Chondrocyte (in vitro differentiated cells): Measurements from ENCODE around the gene NRIP1. TPM values are rescaled to one million over a fixed set of nuclear protein-coding genes. Genes with fewer than 3 reads are reported as not detected.

ENCODE experiments used
- DNase-seq: peaks from one replicate; pipeline ENCODE4 v3.0.0; 2021; ENCODE audit warnings: mixed read lengths, low spot score
- H3K27ac Mint-ChIP-seq: one replicate; pipeline ENCODE4 v1.8.0; 2021; ENCODE audit warnings: mild to moderate bottlenecking, moderate library complexity, mixed read lengths; ENCODE audit not compliant: unreplicated experiment
- H3K27me3 Mint-ChIP-seq: 2 replicates; pipeline ENCODE4 v1.8.0; 2021; ENCODE audit warnings: low read depth, mixed read lengths
- H3K36me3 Mint-ChIP-seq: 2 replicates; pipeline ENCODE4 v1.8.0; 2021; ENCODE audit warnings: low read depth, mixed read lengths
- H3K4me1 Mint-ChIP-seq: 2 replicates; pipeline ENCODE4 v1.8.0; 2021; ENCODE audit warnings: low read depth, mild to moderate bottlenecking, mixed read lengths
- H3K4me3 Mint-ChIP-seq: one replicate; pipeline ENCODE4 v1.8.0; 2021; ENCODE audit warnings: mild to moderate bottlenecking, moderate library complexity, mixed read lengths; ENCODE audit not compliant: unreplicated experiment
- H3K9me3 Mint-ChIP-seq: 2 replicates; pipeline ENCODE4 v1.8.0; 2021; ENCODE audit warnings: low read depth, mixed read lengths
- total RNA-seq: library from RNA; stranded (reverse); gene quantifications from 3 replicates; pipeline ENCODE4 v1.2.1, GENCODE V29; 2021
- TF ChIP-seq, protein P1 (sequence below): fragments of 200-600 bp; sonication (generic); IDR thresholded peaks from 2 replicates; pipeline ENCODE4 v1.5.0; 2021; ENCODE audit warnings: antibody characterized with exemption, mild to moderate bottlenecking, moderate library complexity

The NRIP1 gene
- total RNA-seq, 1 donor from 2014 or later, result 22.6 TPM

DNA sequence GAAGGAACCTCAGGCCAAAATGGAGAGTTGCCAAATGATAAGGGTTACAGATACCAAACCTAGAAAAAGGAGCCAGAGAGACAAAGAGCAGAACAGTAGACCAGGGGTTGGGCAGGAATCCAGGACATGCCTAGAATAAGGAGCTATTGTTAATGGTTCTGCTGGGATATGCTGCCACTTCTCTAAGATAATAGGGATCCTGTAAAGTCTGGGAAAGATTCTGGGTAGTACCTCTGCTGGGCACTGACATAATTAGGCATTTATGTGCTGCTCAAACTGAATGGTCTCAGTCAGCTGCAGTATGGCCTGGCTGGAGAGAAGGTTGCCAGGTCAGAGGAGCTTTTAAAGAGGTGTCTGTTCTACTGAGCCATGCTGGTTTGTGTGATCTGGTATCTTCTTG lies 19.9 kb upstream of the NRIP1 start:
- TF ChIP-seq, protein P1, sequence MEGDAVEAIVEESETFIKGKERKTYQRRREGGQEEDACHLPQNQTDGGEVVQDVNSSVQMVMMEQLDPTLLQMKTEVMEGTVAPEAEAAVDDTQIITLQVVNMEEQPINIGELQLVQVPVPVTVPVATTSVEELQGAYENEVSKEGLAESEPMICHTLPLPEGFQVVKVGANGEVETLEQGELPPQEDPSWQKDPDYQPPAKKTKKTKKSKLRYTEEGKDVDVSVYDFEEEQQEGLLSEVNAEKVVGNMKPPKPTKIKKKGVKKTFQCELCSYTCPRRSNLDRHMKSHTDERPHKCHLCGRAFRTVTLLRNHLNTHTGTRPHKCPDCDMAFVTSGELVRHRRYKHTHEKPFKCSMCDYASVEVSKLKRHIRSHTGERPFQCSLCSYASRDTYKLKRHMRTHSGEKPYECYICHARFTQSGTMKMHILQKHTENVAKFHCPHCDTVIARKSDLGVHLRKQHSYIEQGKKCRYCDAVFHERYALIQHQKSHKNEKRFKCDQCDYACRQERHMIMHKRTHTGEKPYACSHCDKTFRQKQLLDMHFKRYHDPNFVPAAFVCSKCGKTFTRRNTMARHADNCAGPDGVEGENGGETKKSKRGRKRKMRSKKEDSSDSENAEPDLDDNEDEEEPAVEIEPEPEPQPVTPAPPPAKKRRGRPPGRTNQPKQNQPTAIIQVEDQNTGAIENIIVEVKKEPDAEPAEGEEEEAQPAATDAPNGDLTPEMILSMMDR, result no peak
- Mint-ChIP-seq H3K27ac (no peak overlapping the region), H3K27me3 (no peaks in the 10 kb centered on the region), H3K4me3 (no peak overlapping the region), H3K36me3 (no peaks in the 10 kb centered on the region), H3K9me3 (no peaks in the 10 kb centered on the region), H3K4me1 (no peaks in the 10 kb centered on the region)
- DNase-seq, result no peak

DNA sequence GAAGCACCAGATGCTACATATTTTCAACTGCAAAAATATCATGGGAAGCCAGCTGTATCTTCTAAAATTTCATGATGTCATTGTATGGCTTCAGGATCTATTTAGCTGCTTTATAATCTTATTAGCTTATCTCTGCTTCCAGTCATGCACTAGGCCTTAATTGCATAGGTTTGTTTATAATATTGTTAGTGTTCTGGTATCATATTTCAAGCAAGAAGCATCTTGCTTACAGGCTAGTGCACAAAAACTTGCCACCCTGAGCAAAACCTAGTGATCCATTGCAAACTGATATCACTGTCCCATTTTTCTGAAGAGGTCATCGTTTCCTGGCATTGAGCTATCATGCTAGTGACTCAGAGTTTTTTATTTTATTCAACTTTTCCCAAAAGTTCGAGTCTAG lies 15.7 kb upstream of the NRIP1 start:
- TF ChIP-seq, protein P1, result no peak
- H3K9me3 Mint-ChIP-seq, result no peaks in the 10 kb centered on the region
- no peaks in the 10 kb centered on the region for H3K36me3 Mint-ChIP-seq
- no peaks in the 10 kb centered on the region for H3K4me1 Mint-ChIP-seq
- DNase-seq, result no peak
- no peak overlapping the region for H3K27ac Mint-ChIP-seq
- no peak overlapping the region for H3K4me3 Mint-ChIP-seq
- H3K27me3 Mint-ChIP-seq, result peaks cover 1% of the 10 kb centered on the region

DNA sequence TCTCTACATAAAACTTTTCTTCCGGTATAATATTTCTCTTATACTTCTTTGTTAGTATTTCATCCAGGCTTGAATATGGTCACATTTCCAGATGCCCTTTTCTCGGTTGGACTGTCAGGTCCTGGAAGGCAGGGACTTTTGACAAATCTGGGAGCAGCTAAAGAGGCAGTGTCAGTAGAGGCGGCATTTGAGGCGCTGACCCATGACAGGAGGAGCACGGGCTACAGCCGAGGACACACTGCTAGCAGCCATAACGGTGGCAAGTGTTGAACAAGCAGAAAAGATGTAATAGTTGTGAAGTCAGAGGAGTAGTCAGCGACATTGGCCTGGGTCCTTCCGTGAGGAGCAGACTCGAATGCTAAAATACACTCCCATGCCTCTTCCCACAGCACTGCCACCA lies 14.5 kb upstream of the NRIP1 start:
- DNase-seq, result no peak
- Mint-ChIP-seq H3K4me3 (no peak overlapping the region), H3K27me3 (peaks cover 1% of the 10 kb centered on the region), H3K9me3 (no peaks in the 10 kb centered on the region), H3K27ac (no peak overlapping the region), H3K4me1 (no peaks in the 10 kb centered on the region), H3K36me3 (no peaks in the 10 kb centered on the region)
- TF ChIP-seq, protein P1, result no peak

DNA sequence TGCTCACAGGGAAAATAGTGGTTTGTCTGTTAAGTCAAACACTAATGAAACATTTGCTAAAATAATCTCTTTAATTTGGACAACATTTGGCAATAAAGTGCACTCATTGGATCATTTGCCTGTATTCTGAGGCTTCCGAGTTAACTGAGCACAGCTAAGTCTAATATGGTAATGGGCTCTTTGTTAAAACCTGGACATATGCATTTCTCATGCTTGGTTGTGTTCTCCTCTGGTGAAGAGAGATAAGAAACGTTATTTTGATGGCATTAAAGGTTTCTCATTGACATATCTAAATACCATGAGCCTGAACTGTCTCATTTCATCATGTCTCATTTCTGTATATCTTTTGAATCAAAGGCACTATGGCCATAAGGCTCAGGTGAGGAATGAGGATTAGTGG lies 13.4 kb upstream of the NRIP1 start:
- Mint-ChIP-seq H3K4me3 (no peak overlapping the region), H3K27me3 (peaks cover 1% of the 10 kb centered on the region), H3K4me1 (no peaks in the 10 kb centered on the region), H3K27ac (no peak overlapping the region), H3K9me3 (no peaks in the 10 kb centered on the region), H3K36me3 (no peaks in the 10 kb centered on the region)
- no peak for DNase-seq
- TF ChIP-seq, protein P1, result no peak

DNA sequence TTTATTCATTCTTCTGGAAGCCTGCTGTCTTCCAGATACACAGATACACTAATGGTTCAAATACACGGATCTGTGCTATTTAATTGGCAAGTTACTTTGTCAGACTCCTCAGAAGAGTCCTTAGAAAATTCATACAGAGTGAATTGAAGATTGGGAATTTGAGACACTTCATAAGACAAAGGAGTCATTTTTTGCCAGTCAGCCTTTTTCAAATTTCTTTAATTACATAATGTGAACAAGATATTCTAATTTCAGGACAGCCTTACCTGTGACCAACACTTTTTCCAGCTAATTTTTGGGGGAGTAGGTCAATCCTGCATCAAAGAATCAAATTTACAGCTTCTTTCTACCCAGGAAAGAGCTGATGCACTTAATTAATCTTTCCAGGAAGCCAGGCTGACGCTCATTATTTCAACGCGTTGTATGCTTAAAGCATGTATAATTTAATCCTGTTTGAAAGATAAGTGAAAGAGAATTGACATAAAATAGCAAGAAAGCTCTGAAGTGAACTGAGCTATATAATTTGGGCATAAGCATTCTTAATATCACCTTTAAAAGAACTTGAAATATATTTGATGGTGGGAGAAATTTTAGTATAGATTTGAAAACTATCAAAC lies 12.8 kb upstream of the NRIP1 start:
- TF ChIP-seq, protein P1, result no peak
- Mint-ChIP-seq H3K27ac (no peak overlapping the region), H3K9me3 (no peaks in the 10 kb centered on the region), H3K4me3 (no peak overlapping the region), H3K27me3 (peaks cover 1% of the 10 kb centered on the region), H3K4me1 (no peaks in the 10 kb centered on the region), H3K36me3 (no peaks in the 10 kb centered on the region)
- no peak for DNase-seq
